Neural progenitor cell (in vitro differentiated cells): ENCODE measurements around the gene VPS13D.

Source experiments
- EZH2 ChIP-seq: fragments of 200-600 bp; sonication (generic); IDR thresholded peaks from 2 replicates; pipeline ENCODE4 v1.6.1; 2017; ENCODE audit warnings: antibody characterized with exemption, mild to moderate bottlenecking, moderate library complexity
- EZH2phosphoT487 ChIP-seq: fragments of 200-600 bp; sonication (generic); IDR thresholded peaks from 2 replicates; pipeline ENCODE4 v1.6.1; 2017; ENCODE audit warnings: antibody characterized with exemption
- TF ChIP-seq, protein P1 (sequence below): fragments of 200-600 bp; sonication (generic); IDR thresholded peaks from 2 replicates; pipeline ENCODE4 v1.5.1; 2017; ENCODE audit warnings: antibody characterized with exemption, mild to moderate bottlenecking

DNA sequence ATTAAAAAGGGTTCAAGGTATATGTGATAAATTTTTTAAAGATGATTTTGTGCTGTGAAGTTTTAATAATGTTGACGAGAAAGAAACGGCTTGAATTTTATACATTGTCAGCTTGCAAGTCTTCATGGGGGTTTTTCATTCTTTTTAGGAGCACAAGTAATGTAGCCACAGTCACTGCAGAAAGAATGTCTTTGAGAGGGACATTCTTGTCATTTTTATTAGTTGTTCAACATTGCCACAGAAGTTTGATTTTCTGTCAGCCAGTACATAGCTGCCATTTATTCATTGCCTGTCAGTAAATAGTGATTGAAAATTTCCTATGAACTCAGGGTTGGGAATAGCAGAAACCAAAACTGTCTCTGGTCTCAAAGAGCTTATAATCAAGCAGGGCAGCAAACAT lies 231.9 kb downstream of the VPS13D start:
- TF ChIP-seq, protein P1, sequence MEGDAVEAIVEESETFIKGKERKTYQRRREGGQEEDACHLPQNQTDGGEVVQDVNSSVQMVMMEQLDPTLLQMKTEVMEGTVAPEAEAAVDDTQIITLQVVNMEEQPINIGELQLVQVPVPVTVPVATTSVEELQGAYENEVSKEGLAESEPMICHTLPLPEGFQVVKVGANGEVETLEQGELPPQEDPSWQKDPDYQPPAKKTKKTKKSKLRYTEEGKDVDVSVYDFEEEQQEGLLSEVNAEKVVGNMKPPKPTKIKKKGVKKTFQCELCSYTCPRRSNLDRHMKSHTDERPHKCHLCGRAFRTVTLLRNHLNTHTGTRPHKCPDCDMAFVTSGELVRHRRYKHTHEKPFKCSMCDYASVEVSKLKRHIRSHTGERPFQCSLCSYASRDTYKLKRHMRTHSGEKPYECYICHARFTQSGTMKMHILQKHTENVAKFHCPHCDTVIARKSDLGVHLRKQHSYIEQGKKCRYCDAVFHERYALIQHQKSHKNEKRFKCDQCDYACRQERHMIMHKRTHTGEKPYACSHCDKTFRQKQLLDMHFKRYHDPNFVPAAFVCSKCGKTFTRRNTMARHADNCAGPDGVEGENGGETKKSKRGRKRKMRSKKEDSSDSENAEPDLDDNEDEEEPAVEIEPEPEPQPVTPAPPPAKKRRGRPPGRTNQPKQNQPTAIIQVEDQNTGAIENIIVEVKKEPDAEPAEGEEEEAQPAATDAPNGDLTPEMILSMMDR: no peak
- no peak for TF ChIP-seq EZH2
- TF ChIP-seq EZH2phosphoT487: no peak
